GM13976 (cell line): ENCODE data around the gene IPO7.

Experiments
- DNase-seq: peaks from one replicate; pipeline ENCODE4 v3.0.0; 2012; ENCODE audit warnings: low spot score
- in situ Hi-C: fragments of 300-500 bp; cut with MboI; formaldehyde crosslinking; loops from one replicate; pipeline ENCODE4 v1.12.0; 2022; ENCODE audit warnings: low sequenced_read_pairs, mixed read lengths, inconsistent platforms; ENCODE audit not compliant: unreplicated experiment
- TF ChIP-seq, protein P1 (sequence below): IDR thresholded peaks from 2 replicates; pipeline ENCODE4 v1.5.1; 2012; ENCODE audit warnings: borderline replicate concordance, mild to moderate bottlenecking; ENCODE audit not compliant: insufficient read depth; ENCODE audit errors: extremely low read depth, missing control alignments, control extremely low read depth

The IPO7 gene

DNA sequence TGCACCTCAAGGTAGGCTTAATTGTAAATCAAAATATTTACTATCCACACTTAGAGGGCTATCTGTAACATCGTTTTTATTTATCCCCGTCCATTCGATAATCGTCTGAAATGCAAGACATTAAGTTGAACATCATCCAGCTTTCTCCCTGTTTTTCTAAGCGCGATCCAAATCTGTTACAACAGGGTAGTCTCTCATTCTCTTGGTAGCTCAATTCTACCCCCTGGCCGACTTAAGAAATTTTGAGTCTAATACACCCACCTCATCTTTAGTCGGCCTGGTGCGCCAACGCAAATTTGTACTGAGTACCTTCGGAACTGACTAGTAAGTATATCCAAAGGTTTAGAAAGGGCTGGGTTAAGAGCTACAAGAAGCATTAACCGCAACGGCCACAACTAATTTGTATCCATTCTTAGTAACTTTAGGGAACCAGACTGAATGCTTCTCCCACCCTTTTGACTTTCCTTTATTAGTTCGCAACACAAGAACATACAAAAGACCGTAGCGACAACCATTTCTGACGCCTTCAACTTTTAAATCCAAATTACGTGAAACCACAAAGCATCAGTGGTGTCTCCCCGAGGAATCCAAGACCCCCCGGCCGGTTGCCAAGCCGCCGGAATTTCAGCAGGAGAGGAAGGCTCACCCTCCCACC lies 75.3 kb downstream of the IPO7 start:
- DNase-seq: peak; percentile 29
- TF ChIP-seq, protein P1, sequence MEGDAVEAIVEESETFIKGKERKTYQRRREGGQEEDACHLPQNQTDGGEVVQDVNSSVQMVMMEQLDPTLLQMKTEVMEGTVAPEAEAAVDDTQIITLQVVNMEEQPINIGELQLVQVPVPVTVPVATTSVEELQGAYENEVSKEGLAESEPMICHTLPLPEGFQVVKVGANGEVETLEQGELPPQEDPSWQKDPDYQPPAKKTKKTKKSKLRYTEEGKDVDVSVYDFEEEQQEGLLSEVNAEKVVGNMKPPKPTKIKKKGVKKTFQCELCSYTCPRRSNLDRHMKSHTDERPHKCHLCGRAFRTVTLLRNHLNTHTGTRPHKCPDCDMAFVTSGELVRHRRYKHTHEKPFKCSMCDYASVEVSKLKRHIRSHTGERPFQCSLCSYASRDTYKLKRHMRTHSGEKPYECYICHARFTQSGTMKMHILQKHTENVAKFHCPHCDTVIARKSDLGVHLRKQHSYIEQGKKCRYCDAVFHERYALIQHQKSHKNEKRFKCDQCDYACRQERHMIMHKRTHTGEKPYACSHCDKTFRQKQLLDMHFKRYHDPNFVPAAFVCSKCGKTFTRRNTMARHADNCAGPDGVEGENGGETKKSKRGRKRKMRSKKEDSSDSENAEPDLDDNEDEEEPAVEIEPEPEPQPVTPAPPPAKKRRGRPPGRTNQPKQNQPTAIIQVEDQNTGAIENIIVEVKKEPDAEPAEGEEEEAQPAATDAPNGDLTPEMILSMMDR: no peak
- in situ Hi-C loops: no loop called here

DNA sequence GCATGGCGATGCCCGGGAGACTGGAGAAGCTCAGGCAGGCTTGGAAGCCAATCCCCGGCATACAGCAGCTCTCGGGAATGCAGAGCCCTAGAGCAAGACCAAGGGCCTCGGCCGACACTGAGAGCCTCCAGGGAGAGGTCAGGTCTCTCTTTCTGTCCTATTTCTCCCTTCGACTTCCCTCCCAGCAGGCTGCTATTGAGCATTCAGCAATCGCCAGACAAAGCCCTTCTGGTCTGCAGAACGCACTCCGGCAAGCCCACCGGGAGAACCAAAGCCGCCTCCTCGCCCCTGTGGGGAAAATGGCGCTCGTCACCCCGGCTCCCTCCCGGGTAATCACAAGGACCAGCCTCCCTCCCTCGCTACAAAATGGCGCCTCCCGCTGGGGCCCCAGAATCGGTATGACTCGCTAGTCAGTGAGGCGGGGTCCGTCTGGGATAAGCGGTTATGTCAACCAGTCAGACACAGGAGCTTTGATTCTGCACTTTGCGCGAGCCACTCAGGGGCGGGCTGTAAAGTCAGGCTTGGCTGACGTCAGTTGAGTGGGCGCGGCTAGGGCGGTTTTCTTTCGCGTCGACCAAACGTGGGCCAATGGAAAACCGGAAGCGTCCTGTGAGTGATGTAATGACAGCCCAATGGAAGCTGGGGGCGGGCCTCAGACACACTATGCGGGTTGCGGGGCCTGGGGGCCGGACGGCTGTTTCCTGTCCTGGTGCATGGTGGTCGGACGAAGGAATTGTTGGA lies 76.0 kb downstream of the IPO7 start, which contains the start of gene ZNF143:
Gene ZNF143, plus strand, starts transcription at position 691 of the 741 bp plus-strand sequence. CDS start 10,297 bp downstream, outside the sequence.
- in situ Hi-C loops: no loop called here
- DNase-seq: peak; percentile 94
- TF ChIP-seq, protein P1: peak; percentile 51

DNA sequence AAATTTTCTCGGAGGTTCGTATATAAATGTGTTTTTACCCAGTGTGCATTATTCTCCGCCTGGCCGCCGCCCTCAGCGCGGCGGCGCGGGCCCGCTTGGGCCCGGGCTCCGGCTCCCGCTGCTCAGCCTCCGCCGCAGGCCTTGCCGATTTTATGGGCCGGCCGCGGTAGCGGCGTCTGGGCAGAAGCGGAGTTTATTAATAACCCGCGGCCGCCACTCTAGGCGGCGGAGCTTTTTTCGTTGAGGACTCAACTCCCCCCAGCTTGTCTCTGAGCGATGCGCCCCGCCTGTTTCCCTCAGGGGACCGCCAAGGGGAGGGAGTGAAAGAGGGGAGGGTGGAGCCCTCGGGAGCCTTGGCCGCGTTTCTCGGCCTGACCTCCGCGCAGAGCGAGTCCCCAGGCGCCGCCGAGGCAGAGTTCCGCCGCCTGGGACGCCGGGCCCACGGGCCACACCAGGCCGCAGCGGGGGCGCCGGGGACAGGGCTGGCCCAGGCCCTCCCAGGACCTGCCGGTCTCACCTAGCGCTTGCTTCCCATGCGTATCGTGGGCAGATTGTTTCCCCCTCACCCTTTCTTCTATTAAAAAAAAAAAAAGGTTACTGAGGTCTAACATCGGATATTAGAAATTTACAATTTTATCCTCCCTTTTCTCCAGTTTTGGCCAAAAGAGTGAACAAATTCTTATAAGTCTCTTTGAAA lies 76.8 kb downstream of the IPO7 start:
- DNase-seq: peak; percentile 89
- TF ChIP-seq, protein P1: no peak
- in situ Hi-C loops: no loop called here

DNA sequence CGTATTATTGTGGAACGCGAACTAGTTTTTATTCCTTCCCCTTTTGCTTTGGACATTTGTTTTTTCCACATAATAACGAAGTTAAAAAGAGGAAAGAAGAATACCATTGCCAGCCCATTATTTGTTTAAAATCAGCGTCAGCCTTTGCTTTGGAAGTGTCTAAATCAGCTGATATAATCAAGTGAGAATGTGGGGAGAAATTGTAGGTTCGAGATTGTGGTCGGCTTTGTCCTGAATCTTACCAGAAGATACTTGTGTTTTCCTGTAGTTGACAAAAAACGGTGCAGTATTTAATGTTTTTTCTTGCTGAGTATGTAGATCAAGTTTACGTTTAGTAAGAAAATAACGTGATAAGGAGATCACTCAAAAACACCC lies 77.3 kb downstream of the IPO7 start:
- TF ChIP-seq, protein P1: no peak
- in situ Hi-C loops: no loop called here
- DNase-seq: no peak

DNA sequence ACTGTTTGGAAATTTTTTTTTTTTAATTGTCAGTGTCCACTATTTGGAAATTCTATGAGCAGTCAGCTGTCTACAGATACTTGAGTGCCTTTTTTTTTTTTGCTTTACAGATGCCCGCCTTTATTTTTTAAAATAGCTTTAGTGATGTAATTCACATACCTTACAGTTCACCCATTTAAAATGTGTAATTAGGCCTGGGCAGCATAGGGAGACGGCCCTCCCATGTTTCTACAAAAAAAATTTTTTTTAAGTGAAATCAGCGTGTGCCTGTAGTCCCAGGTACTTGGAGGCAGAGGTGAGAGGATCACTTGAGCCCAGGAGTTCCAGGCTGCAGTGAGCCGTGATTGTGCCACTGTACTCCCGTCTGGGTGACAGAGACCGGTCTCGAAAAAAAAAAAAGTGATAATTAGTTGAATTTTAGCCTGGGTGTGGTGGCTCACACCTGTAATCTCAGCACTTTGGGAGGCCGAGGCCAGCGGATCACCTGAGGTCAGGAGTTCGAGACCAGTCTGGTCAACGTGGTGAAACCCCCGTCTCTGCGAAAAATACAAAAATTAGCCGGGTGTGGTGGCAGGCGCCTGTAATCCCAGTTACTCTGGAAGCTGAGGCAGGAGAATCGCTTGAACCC lies 77.8 kb downstream of the IPO7 start:
- in situ Hi-C loops: no loop called here
- no peak for DNase-seq
- TF ChIP-seq, protein P1: no peak
